Measurements from ENCODE around the gene NRK. TPM values are rescaled to one million over a fixed set of nuclear protein-coding genes. Genes with fewer than 3 reads are reported as not detected.
"Not testable (repeated sequence)": the region's sequence is repeated elsewhere in the genome, so short reads cannot be mapped to it uniquely, and the experiment has no call there.

Gene NRK
- total and polyA plus RNA-seq, 4 donors = 0.43 to 15.9 (median 1.5) TPM

DNA sequence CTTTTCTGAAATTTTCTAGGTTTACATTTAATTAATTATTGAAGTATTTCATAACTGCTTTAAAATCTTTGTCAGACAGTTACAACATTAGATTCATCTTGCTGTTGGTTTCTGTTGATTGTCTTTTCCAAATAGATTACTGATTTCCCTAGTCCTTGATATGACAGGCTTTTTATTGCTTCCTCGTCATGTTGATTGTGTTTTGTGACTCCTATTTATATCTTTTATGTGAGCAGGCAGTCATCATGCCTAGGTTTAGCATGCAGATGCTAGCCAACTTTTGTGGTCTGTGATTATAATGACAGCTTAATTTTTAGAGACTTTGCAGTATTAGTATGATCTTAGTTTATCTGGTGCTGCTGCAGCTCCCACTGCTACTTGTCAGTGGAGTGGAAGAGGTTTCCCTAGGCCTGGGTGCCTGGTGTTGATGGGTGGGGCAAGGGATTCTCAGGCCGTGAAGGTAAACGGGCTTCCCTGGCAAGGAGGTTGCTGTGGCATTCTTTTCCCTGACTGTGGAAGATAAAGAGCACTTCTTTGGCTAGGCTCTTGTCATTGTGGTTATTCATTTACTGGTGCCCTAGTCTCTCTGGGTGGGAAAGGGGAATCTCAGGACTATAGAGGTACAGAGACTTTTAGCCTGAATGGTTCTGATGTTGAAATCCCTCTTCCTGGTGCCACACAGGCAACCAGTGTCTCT lies 150.5 kb downstream of the NRK start:
- no peaks in the 10 kb centered on the region for H3K9me3 ChIP-seq (ENCODE audit: control insufficient read depth, insufficient read depth, low read length)
- WGBS (ENCODE audit: insufficient coverage) = 90% methylated on average over 2 of the region's 3 CpGs
- no peak for DNase-seq (ENCODE audit: low read depth in 4 of 6, low spot score in 6 of 6)
- no peaks in the 10 kb centered on the region for H3K36me3 ChIP-seq (ENCODE audit: control insufficient read depth, insufficient read depth, low read length)
- H3K4me3 ChIP-seq (ENCODE audit: low read depth, low read length) = no peak overlapping the region
- H3K4me1 ChIP-seq (ENCODE audit: control insufficient read depth, insufficient read depth, low read length) = no peaks in the 10 kb centered on the region
- peaks cover 3% of the 10 kb centered on the region for H3K27me3 ChIP-seq (ENCODE audit: control insufficient read depth, insufficient read depth, low read length)
- H3K27ac ChIP-seq (ENCODE audit: low read depth, low read length) = no peak overlapping the region

DNA sequence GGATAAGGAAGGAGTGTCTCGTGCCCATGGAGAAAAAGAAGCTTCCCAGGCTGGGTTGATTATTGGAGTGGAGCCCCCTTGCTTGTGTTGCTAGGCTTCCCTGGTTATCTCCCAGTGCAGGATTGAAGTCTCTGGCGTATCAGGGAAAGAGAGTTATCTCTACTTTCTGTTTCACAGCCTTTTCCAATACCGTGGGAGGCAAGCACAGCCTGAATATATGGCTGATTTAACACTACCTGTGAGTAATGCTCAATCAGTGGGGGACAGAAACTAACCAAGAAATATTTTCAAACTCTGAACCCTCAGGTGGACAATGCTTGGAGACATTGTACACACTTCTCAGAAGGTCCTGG lies 151.0 kb downstream of the NRK start:
- H3K4me1 ChIP-seq (ENCODE audit: control insufficient read depth, insufficient read depth, low read length) = no peaks in the 10 kb centered on the region
- H3K4me3 ChIP-seq (ENCODE audit: low read depth, low read length) = no peak overlapping the region
- peaks cover 3% of the 10 kb centered on the region for H3K27me3 ChIP-seq (ENCODE audit: control insufficient read depth, insufficient read depth, low read length)
- H3K27ac ChIP-seq (ENCODE audit: low read depth, low read length) = no peak overlapping the region
- no peaks in the 10 kb centered on the region for H3K9me3 ChIP-seq (ENCODE audit: control insufficient read depth, insufficient read depth, low read length)
- no peak for DNase-seq (ENCODE audit: low read depth in 4 of 6, low spot score in 6 of 6)
- WGBS (ENCODE audit: insufficient coverage) = 57% methylated on average over 1 of the region's 3 CpGs
- no peaks in the 10 kb centered on the region for H3K36me3 ChIP-seq (ENCODE audit: control insufficient read depth, insufficient read depth, low read length)

GRCh38 chrX:105975382-105975781 lies 153.0 kb downstream of the NRK start:
- Histone ChIP-seq H3K27ac (ENCODE audit: low read depth, low read length) (no peak overlapping the region), H3K9me3 (ENCODE audit: control insufficient read depth, insufficient read depth, low read length) (no peaks in the 10 kb centered on the region), H3K36me3 (ENCODE audit: control insufficient read depth, insufficient read depth, low read length) (no peaks in the 10 kb centered on the region), H3K4me1 (ENCODE audit: control insufficient read depth, insufficient read depth, low read length) (no peaks in the 10 kb centered on the region), H3K4me3 (ENCODE audit: low read depth, low read length) (no peak overlapping the region), H3K27me3 (ENCODE audit: control insufficient read depth, insufficient read depth, low read length) (peaks cover 3% of the 10 kb centered on the region)
- DNase-seq (ENCODE audit: low read depth in 4 of 6, low spot score in 6 of 6) = peak in 3 of 6 donors; percentile 0 to 71 (median 44)

- Histone ChIP-seq H3K9me3 (ENCODE audit: control insufficient read depth, insufficient read depth, low read length) (no peaks in the 10 kb centered on the region), H3K27ac (ENCODE audit: low read depth, low read length) (no peak overlapping the region), H3K27me3 (ENCODE audit: control insufficient read depth, insufficient read depth, low read length) (peaks cover 3% of the 10 kb centered on the region), H3K36me3 (ENCODE audit: control insufficient read depth, insufficient read depth, low read length) (no peaks in the 10 kb centered on the region), H3K4me1 (ENCODE audit: control insufficient read depth, insufficient read depth, low read length) (no peaks in the 10 kb centered on the region), H3K4me3 (ENCODE audit: low read depth, low read length) (no peak overlapping the region)
- no peak for DNase-seq (ENCODE audit: low read depth in 4 of 6, low spot score in 6 of 6)
- WGBS (ENCODE audit: insufficient coverage) = 68% methylated on average over 15 of the region's 15 CpGs
Observed at GRCh38 chrX:105981772-105982485, 159.6 kb downstream of the NRK start.

GRCh38 chrX:105988487-105988886 lies 166.1 kb downstream of the NRK start:
- not testable (repeated sequence) for DNase-seq (ENCODE audit: low read depth in 4 of 6, low spot score in 6 of 6); H3K27ac ChIP-seq (ENCODE audit: low read depth, low read length); H3K27me3 ChIP-seq (ENCODE audit: control insufficient read depth, insufficient read depth, low read length); H3K36me3 ChIP-seq (ENCODE audit: control insufficient read depth, insufficient read depth, low read length); H3K4me3 ChIP-seq (ENCODE audit: low read depth, low read length); H3K9me3 ChIP-seq (ENCODE audit: control insufficient read depth, insufficient read depth, low read length); H3K4me1 ChIP-seq (ENCODE audit: control insufficient read depth, insufficient read depth, low read length)
- 68% methylated on average over 2 of the region's 5 CpGs for WGBS (ENCODE audit: insufficient coverage)

DNA sequence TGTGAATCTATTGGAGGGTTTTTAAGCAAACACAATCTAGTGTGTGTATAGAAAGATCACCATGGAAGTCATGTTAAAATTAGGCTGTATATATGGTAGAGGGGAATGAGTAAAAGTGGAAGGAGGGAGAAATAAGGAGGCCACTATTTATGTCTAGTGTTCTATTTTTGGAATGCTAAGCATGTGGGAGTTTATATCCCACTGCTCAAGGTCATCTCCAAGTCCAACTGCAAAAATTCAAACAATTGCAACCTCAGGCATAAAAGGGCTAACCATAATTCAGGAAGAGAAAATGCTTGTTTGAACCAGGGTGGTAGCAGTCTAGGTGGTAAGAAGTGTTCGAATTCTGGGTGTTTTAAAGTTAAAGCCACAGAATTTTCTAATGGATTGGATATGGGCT lies 177.0 kb downstream of the NRK start:
- 40% methylated on average over 1 of the region's 1 CpG for WGBS (ENCODE audit: insufficient coverage)
- H3K9me3 ChIP-seq (ENCODE audit: control insufficient read depth, insufficient read depth, low read length) = no peaks in the 10 kb centered on the region

DNA sequence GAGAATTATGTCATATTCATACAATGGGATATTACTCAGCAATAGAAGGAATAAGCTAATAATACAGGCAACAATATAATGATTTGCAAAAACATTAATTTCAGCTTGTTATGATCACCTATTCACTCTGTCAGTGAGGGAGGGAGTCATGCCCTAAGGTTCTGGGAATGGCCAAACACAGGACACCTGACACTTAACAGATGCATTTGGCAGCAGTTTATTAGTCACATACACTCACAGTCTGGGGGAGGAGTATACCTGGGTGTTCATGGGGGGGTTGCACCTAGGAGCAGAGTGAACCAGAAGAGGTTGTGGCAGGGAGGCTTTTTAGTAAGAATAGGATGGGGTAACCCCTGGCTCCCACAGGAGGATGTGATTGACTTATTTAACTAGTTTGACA lies 177.9 kb downstream of the NRK start:
- H3K4me3 ChIP-seq (ENCODE audit: low read depth, low read length) = no peak overlapping the region
- no peaks in the 10 kb centered on the region for H3K4me1 ChIP-seq (ENCODE audit: control insufficient read depth, insufficient read depth, low read length)
- H3K27me3 ChIP-seq (ENCODE audit: control insufficient read depth, insufficient read depth, low read length) = no peaks in the 10 kb centered on the region
- H3K27ac ChIP-seq (ENCODE audit: low read depth, low read length) = no peak overlapping the region
- no peaks in the 10 kb centered on the region for H3K36me3 ChIP-seq (ENCODE audit: control insufficient read depth, insufficient read depth, low read length)
- H3K9me3 ChIP-seq (ENCODE audit: control insufficient read depth, insufficient read depth, low read length) = no peaks in the 10 kb centered on the region
- no peak for DNase-seq (ENCODE audit: low read depth in 4 of 6, low spot score in 6 of 6)

More for the DNA sequence above, 177.0 kb downstream of the NRK start:
- Histone ChIP-seq H3K27me3 (ENCODE audit: control insufficient read depth, insufficient read depth, low read length) (no peaks in the 10 kb centered on the region), H3K27ac (ENCODE audit: low read depth, low read length) (no peak overlapping the region), H3K4me3 (ENCODE audit: low read depth, low read length) (no peak overlapping the region), H3K4me1 (ENCODE audit: control insufficient read depth, insufficient read depth, low read length) (no peaks in the 10 kb centered on the region), H3K36me3 (ENCODE audit: control insufficient read depth, insufficient read depth, low read length) (no peaks in the 10 kb centered on the region)
- no peak for DNase-seq (ENCODE audit: low read depth in 4 of 6, low spot score in 6 of 6)

- H3K4me1 ChIP-seq (ENCODE audit: control insufficient read depth, insufficient read depth, low read length); H3K4me3 ChIP-seq (ENCODE audit: low read depth, low read length); H3K27me3 ChIP-seq (ENCODE audit: control insufficient read depth, insufficient read depth, low read length); DNase-seq (ENCODE audit: low read depth in 4 of 6, low spot score in 6 of 6); H3K9me3 ChIP-seq (ENCODE audit: control insufficient read depth, insufficient read depth, low read length); H3K27ac ChIP-seq (ENCODE audit: low read depth, low read length); H3K36me3 ChIP-seq (ENCODE audit: control insufficient read depth, insufficient read depth, low read length): not testable (repeated sequence)
- 75% methylated on average over 5 of the region's 5 CpGs for WGBS (ENCODE audit: insufficient coverage)
Observed at GRCh38 chrX:106000609-106001008, 178.3 kb downstream of the NRK start.

DNA sequence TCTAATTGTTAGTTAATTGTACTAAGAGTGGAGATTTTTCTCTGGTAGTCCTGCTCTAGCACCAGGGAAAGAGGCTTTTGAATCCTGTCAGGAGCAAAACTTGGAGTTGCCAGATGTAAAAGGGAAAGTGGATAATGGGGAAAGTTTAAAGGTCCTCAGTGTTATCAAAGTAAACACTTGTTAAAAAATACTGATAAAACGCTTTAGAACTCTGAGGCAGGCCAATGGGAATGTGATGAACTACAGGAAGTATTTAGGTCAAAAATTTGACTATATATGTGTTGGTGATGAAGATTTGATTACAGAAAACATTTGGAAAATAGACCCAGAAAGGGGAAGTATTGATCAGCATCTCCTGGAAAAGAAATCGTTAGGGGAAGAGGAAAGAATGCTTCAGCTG lies 183.3 kb downstream of the NRK start:
- WGBS (ENCODE audit: insufficient coverage) = 80% methylated on average over 1 of the region's 2 CpGs
- no peaks in the 10 kb centered on the region for H3K9me3 ChIP-seq (ENCODE audit: control insufficient read depth, insufficient read depth, low read length)
- H3K4me3 ChIP-seq (ENCODE audit: low read depth, low read length) = no peak overlapping the region
- DNase-seq (ENCODE audit: low read depth in 4 of 6, low spot score in 6 of 6) = no peak
- H3K4me1 ChIP-seq (ENCODE audit: control insufficient read depth, insufficient read depth, low read length) = no peaks in the 10 kb centered on the region
- no peaks in the 10 kb centered on the region for H3K36me3 ChIP-seq (ENCODE audit: control insufficient read depth, insufficient read depth, low read length)
- peaks cover 2% of the 10 kb centered on the region for H3K27me3 ChIP-seq (ENCODE audit: control insufficient read depth, insufficient read depth, low read length)
- no peak overlapping the region for H3K27ac ChIP-seq (ENCODE audit: low read depth, low read length)

- no peak overlapping the region for H3K27ac ChIP-seq (ENCODE audit: low read depth, low read length)
- no peaks in the 10 kb centered on the region for H3K4me1 ChIP-seq (ENCODE audit: control insufficient read depth, insufficient read depth, low read length)
- H3K27me3 ChIP-seq (ENCODE audit: control insufficient read depth, insufficient read depth, low read length) = peaks cover 2% of the 10 kb centered on the region
- no peaks in the 10 kb centered on the region for H3K9me3 ChIP-seq (ENCODE audit: control insufficient read depth, insufficient read depth, low read length)
- H3K36me3 ChIP-seq (ENCODE audit: control insufficient read depth, insufficient read depth, low read length) = no peaks in the 10 kb centered on the region
- no peak for DNase-seq (ENCODE audit: low read depth in 4 of 6, low spot score in 6 of 6)
- WGBS (ENCODE audit: insufficient coverage) = 40% methylated on average over 1 of the region's 1 CpG
- H3K4me3 ChIP-seq (ENCODE audit: low read depth, low read length) = no peak overlapping the region
Observed at GRCh38 chrX:106007815-106008214, 185.5 kb downstream of the NRK start.
